Measurements from ENCODE around the gene YBEY. TPM values are rescaled to one million over a fixed set of nuclear protein-coding genes. Genes with fewer than 3 reads are reported as not detected.
A peak's percentile ranks its signal among the peaks of the same experiment; 100 is the strongest.

YBEY gene
- total RNA-seq, 2 experiments from 2014 or later: 11.5 to 12.5 TPM

GRCh38 chr21:46326110-46326703, 40.1 kb downstream of the YBEY start:
- ChIA-PET CTCF (interaction anchor here (1.0 to 1.5 kb wide), 3 partner anchors 9 to 13 kb away, joined by 3 to 5 read pairs (median 3); no protein-coding TSS in a partner anchor), POLR2A (no interaction called here)
- peak overlapping the region; percentile 33 for H3K4me3 Mint-ChIP-seq
- peak overlapping the region; percentile 27 for H3K27ac Mint-ChIP-seq
- peaks cover 31% of the 10 kb centered on the region for H3K4me1 Mint-ChIP-seq
- H3K36me3 Mint-ChIP-seq (ENCODE audit: low read depth): peaks cover 44% of the 10 kb centered on the region
- no peaks in the 10 kb centered on the region for H3K27me3 Mint-ChIP-seq
- no peaks in the 10 kb centered on the region for H3K9me3 Mint-ChIP-seq
- no peak for DNase-seq

- Mint-ChIP-seq H3K4me3 (no peak overlapping the region), H3K9me3 (no peaks in the 10 kb centered on the region), H3K4me1 (peaks cover 20% of the 10 kb centered on the region), H3K36me3 (ENCODE audit: low read depth) (peaks cover 38% of the 10 kb centered on the region), H3K27me3 (no peaks in the 10 kb centered on the region), H3K27ac (no peak overlapping the region)
- DNase-seq: no peak
- POLR2A ChIA-PET: no interaction called here
- CTCF ChIA-PET: no interaction called here
Observed at GRCh38 chr21:46327711-46328110, 41.6 kb downstream of the YBEY start.

- peaks cover 20% of the 10 kb centered on the region for H3K4me1 Mint-ChIP-seq
- no peak overlapping the region for H3K4me3 Mint-ChIP-seq
- no peak for DNase-seq
- POLR2A ChIA-PET: no interaction called here
- peaks cover 37% of the 10 kb centered on the region for H3K36me3 Mint-ChIP-seq (ENCODE audit: low read depth)
- H3K27me3 Mint-ChIP-seq: no peaks in the 10 kb centered on the region
- H3K9me3 Mint-ChIP-seq: no peaks in the 10 kb centered on the region
- CTCF ChIA-PET: no interaction called here
- no peak overlapping the region for H3K27ac Mint-ChIP-seq
Observed at GRCh38 chr21:46328151-46328550, 42.0 kb downstream of the YBEY start.

GRCh38 chr21:46329796-46330195, 43.7 kb downstream of the YBEY start:
- H3K4me1 Mint-ChIP-seq: peaks cover 20% of the 10 kb centered on the region
- H3K9me3 Mint-ChIP-seq: no peaks in the 10 kb centered on the region
- no peak for DNase-seq
- ChIA-PET CTCF (no interaction called here), POLR2A (no interaction called here)
- no peaks in the 10 kb centered on the region for H3K27me3 Mint-ChIP-seq
- H3K4me3 Mint-ChIP-seq: no peak overlapping the region
- H3K36me3 Mint-ChIP-seq (ENCODE audit: low read depth): peaks cover 37% of the 10 kb centered on the region
- H3K27ac Mint-ChIP-seq: no peak overlapping the region

DNA sequence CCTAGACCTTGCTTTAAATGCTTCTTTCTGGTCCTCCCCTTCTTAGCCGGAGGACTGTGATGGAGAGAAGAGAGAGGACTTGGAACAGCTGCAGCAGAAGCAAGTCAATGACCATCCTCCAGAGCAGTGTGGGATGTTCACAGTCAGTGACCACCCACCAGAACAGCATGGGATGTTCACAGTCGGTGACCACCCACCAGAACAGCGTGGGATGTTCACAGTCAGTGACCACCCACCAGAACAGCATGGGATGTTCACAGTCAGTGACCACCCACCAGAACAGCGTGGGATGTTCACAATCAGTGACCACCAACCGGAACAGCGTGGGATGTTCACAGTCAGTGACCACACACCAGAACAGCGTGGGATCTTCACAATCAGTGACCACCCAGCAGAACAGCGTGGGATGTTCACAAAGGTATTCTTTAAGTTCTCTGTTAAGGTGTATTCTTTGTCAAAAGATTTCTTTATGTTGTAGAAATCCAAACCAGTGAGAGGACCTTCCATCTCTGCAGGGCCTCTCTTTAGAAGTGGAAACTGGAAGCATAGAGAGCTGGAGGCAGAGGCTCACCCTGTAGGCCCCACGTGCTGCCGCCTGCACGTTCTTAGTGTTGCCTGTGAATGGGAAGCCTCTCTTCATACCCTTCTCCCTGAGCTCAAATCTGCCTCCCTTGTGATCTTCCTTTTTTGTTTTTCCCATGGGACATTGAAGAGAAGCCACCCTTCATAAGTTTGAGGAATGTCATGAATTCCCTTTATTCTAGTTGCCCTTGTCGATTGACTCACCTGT, 48.4 kb downstream of the YBEY start:
- POLR2A ChIA-PET: interaction anchor here (0.7 kb wide), 1 partner anchor 198 kb away, joined by 3 read pairs; no protein-coding TSS in a partner anchor
- peaks cover 46% of the 10 kb centered on the region for H3K36me3 Mint-ChIP-seq (ENCODE audit: low read depth)

GRCh38 chr21:46336603-46337002, 50.5 kb downstream of the YBEY start:
- Mint-ChIP-seq H3K36me3 (ENCODE audit: low read depth) (peaks cover 53% of the 10 kb centered on the region), H3K4me3 (no peak overlapping the region), H3K27me3 (no peaks in the 10 kb centered on the region), H3K9me3 (no peaks in the 10 kb centered on the region), H3K4me1 (peaks cover 2% of the 10 kb centered on the region), H3K27ac (no peak overlapping the region)
- POLR2A ChIA-PET: no interaction called here
- CTCF ChIA-PET: interaction anchor here (1.2 kb wide), 1 partner anchor 11 kb away, joined by 5 read pairs; a partner anchor contains a TSS
- no peak for DNase-seq

More for the DNA sequence above, 48.4 kb downstream of the YBEY start:
- DNase-seq: no peak
- Mint-ChIP-seq H3K9me3 (no peaks in the 10 kb centered on the region), H3K27me3 (no peaks in the 10 kb centered on the region), H3K27ac (no peak overlapping the region), H3K4me3 (no peak overlapping the region), H3K4me1 (peaks cover 2% of the 10 kb centered on the region)
- CTCF ChIA-PET: interaction anchor here (0.6 to 1.0 kb wide), 3 partner anchors 9 to 60 kb away, joined by 3 read pairs; a partner anchor contains a TSS

DNA sequence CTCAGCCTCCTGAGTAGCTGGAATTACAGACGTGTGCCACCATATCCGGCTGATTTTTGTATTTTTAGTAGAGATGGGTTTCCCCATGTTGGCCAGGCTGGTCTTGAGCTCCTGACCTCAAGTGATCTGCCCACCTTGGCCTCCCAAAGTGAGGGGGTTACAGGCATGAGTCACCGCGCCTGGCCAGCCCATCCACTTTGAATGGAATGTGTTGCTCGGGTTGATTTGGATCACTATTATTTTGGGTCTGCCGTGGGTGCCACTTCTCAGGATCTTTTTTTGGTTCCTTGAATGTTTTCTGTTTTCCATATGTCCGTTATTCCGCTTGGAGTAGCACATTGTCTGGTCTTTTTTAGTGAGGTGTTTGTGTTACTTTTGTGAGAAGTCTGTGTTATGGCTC, 54.9 kb downstream of the YBEY start:
- Mint-ChIP-seq H3K27me3 (no peaks in the 10 kb centered on the region), H3K4me3 (no peak overlapping the region), H3K27ac (no peak overlapping the region), H3K4me1 (peaks cover 2% of the 10 kb centered on the region), H3K9me3 (no peaks in the 10 kb centered on the region), H3K36me3 (ENCODE audit: low read depth) (peaks cover 54% of the 10 kb centered on the region)
- no peak for DNase-seq
- ChIA-PET POLR2A (no interaction called here), CTCF (no interaction called here)

GRCh38 chr21:46344219-46344915, 58.2 kb downstream of the YBEY start:
- peaks cover 2% of the 10 kb centered on the region for H3K4me1 Mint-ChIP-seq
- H3K36me3 Mint-ChIP-seq (ENCODE audit: low read depth): peaks cover 42% of the 10 kb centered on the region
- no peak overlapping the region for H3K27ac Mint-ChIP-seq

DNA sequence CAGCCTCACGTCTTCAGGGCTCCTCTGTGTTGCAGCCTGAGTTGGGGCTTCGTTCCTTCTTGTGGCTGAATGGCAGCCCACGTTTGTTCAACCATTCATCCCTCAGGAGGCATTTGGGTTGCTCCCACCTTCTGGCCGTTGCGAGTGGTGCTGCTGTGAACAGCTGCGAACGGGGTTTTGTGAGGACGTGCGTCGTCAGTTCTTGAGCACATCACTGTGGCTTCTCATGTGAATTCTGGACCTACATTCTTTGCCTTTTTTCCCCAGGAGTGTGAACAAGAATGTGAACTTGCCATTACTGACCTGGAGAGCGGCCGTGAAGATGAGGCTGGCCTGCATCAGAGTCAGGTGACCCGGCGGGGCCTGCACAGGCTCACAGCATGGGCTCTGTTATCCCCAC, 59.7 kb downstream of the YBEY start:
- peaks cover 36% of the 10 kb centered on the region for H3K36me3 Mint-ChIP-seq (ENCODE audit: low read depth)
- CTCF ChIA-PET: no interaction called here
- no peak for DNase-seq
- H3K9me3 Mint-ChIP-seq: no peaks in the 10 kb centered on the region
- H3K27ac Mint-ChIP-seq: no peak overlapping the region
- POLR2A ChIA-PET: no interaction called here
- H3K4me3 Mint-ChIP-seq: no peak overlapping the region
- H3K27me3 Mint-ChIP-seq: no peaks in the 10 kb centered on the region
- peaks cover 2% of the 10 kb centered on the region for H3K4me1 Mint-ChIP-seq

More at GRCh38 chr21:46344219-46344915, 58.2 kb downstream of the YBEY start:
- no peak for DNase-seq
- ChIA-PET POLR2A (no interaction called here), CTCF (interaction anchor here (0.9 kb wide), 1 partner anchor 14 kb away, joined by 3 read pairs; no protein-coding TSS in a partner anchor)
- Mint-ChIP-seq H3K9me3 (no peaks in the 10 kb centered on the region), H3K4me3 (no peak overlapping the region), H3K27me3 (no peaks in the 10 kb centered on the region)

GRCh38 chr21:46346296-46347202, 60.4 kb downstream of the YBEY start:
- peaks cover 37% of the 10 kb centered on the region for H3K36me3 Mint-ChIP-seq (ENCODE audit: low read depth)
- H3K9me3 Mint-ChIP-seq: no peaks in the 10 kb centered on the region
- no peaks in the 10 kb centered on the region for H3K4me1 Mint-ChIP-seq
- ChIA-PET CTCF (no interaction called here), POLR2A (interaction anchor here (0.7 kb wide), 1 partner anchor 25 kb away, joined by 5 read pairs; no protein-coding TSS in a partner anchor)
- DNase-seq: no peak
- H3K27ac Mint-ChIP-seq: no peak overlapping the region
- H3K4me3 Mint-ChIP-seq: no peak overlapping the region
- H3K27me3 Mint-ChIP-seq: no peaks in the 10 kb centered on the region

- Mint-ChIP-seq H3K9me3 (no peaks in the 10 kb centered on the region), H3K27ac (no peak overlapping the region), H3K36me3 (ENCODE audit: low read depth) (peaks cover 36% of the 10 kb centered on the region), H3K27me3 (no peaks in the 10 kb centered on the region), H3K4me3 (no peak overlapping the region), H3K4me1 (no peaks in the 10 kb centered on the region)
- DNase-seq: no peak
- ChIA-PET POLR2A (interaction anchor here (0.7 kb wide), 1 partner anchor 26 kb away, joined by 5 read pairs; no protein-coding TSS in a partner anchor), CTCF (no interaction called here)
Observed at GRCh38 chr21:46347203-46347550, 61.0 kb downstream of the YBEY start.
